ENCODE data around the gene KHDC3L.

The KHDC3L gene

GRCh38 chr6:73362358-73362757 is at the start of gene KHDC3L:
KHDC3L (plus strand) TSS chr6:73362658; CDS start chr6:73362730, 72 bp downstream.
- DNase-seq (ENCODE audit: low read depth in 2 of 2, low spot score in 1 of 2) = no peak

DNA sequence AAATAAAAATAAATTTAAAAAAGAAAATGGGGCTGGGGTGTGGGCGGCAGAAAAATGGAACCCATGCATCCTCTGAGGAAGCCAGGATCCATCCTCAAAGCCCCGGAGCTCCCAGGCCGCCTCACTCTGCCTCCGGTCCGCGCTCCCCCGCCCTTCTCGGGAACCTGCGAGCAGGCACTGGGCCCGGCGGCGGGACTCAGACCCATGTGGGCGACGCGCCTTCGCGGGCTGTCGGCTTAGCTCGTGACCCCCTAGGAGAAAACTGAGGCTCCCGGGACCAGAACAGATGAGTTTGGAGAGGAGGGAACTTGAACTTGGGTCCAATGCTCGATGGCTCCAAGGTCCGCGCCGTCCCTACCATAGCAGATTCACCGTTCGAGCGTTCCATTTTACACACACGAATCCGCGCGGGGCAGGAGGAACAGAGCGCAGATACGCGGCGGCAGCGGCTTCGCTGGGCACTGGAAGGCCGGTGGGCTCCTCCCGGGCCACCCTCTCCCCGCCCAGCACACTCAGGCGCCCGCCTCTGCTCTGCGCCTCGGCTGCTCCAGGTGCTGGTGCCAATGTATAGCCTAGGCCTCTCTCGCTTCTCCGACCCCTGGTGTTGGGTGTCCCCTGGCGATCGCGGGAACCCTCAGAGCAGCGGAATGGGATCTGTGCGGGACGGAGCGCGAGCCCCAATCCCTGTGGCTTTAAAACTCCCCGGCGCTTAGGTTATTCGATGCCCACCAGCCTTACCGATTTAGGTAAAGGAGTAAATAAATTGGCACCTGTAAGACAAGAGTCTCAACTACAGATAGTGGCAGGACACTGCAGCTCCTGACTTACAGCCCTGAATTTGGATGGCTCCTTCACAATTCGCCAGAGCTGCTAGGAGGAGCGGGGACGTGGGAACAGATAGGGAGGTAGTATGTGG is 47.6 kb upstream of the KHDC3L start:
- no peak for DNase-seq (ENCODE audit: low read depth in 2 of 2, low spot score in 1 of 2)

DNA sequence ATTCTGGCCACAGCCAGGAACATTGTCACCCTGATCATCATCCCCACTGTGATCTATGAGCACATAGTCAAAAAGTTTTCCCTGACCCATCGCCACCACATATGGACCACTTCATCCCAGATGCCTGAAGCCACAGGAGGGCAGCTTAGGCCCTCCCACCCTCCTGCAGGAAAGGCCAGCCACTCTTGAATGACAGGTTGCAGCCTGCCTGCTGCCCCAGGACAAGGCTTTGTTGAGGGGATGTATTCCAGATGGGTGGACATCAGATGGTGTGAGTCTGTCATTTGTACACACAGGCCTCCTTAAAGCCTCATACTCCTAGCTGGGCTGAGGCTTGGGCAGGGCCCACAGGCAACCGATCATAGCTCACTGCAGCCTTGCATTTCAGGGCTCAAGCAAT is 39.1 kb upstream of the KHDC3L start:
- no peak for DNase-seq (ENCODE audit: low read depth in 2 of 2, low spot score in 1 of 2)

DNA sequence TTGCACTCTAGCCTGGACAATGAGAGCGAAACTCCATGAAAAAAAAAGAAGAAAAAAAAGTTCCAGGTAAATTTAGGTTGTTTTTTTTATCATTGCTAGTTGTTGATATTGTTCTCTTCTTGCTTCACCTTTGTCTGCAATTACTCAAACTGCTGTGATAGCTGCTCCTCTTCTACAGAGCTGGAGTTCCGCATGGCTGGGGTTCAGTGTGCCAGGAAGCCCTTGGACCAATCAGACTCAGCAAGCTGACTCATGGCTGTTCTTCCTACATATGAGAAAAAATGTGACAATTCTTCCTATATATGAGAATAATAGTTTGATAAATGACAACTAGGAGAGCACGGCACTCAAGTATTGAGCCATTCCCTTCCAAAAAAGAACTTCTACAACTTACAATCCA is 36.8 kb upstream of the KHDC3L start:
- DNase-seq (ENCODE audit: low read depth in 2 of 2, low spot score in 1 of 2) = no peak

DNA sequence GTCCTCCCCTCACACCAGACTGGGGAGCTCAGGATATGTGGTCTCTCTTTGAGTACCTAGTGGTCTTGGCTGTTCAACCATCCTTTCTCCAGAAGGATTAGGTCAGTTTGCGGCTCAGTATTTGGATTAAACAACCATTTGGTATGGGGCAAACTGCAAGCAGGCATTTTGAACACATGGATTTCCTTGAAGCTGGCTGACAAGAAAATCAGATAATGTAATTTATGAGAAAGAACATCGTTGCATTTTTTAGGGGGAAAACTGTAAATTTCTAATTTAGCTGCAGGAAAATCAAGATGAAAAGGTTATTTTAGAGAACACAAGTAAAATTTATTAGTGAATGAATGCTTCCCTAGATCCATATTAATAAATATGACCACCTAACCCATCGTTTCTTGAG is 33.7 kb upstream of the KHDC3L start:
- DNase-seq (ENCODE audit: low read depth in 2 of 2, low spot score in 1 of 2) = no peak

DNA sequence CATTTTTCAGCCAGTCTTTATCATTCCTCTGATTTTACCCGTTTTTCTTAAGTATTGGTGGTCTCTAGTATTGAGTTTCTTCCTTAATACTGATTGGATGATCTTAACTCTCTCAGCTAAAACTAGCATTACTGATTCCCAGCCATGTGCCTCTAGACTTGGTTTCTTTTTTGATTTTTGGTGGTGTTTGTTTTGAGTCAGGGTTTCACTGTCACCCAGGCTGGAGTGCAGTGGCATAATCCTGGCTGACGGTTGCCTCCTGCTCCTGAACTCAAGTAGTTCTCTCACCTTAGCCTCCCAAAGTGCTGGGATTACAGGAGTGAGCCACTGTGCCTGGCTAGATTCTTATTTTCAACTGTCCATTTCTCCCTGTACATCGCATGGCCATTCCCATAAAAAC is 33.3 kb upstream of the KHDC3L start:
- DNase-seq (ENCODE audit: low read depth in 2 of 2, low spot score in 1 of 2) = no peak

DNA sequence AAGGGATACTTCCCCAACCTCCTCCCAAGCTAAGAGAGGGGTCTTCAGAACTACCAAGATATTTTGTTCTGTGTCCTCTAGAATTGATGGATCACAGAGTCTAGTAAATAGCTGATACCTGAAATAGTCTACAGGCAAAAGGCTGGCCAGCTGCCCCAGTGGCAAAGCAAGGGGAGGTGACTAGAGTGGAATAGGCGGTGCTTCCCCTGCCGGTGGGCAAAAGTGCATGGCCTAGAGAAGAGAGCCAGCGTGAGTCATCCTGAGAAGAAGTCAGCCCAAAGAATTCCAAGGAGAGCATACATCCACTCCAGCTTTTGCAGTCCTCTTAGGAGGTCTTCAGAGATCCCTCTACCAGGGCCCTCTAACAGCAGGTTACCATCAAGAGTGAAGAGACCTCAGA is 23.1 kb upstream of the KHDC3L start:
- DNase-seq (ENCODE audit: low read depth in 2 of 2, low spot score in 1 of 2) = no peak

DNA sequence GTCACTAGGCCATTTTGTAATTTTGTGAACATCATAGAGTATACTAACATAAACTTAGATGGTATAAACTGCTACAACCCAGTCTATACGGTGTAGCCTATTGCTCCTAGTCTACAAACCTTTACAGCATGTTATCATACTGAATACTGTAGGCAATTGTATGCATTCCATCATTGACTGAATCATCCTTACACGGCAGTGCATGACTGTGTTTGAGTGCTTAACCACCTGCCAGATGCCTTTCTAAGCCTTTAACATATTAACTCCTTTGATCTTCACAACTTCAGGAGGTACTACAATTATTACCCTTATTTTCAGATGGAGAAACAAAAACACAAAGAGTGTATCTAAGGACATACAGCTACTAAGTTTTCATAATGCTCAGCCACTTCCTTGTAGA is 22.4 kb upstream of the KHDC3L start:
- no peak for DNase-seq (ENCODE audit: low read depth in 2 of 2, low spot score in 1 of 2)

DNA sequence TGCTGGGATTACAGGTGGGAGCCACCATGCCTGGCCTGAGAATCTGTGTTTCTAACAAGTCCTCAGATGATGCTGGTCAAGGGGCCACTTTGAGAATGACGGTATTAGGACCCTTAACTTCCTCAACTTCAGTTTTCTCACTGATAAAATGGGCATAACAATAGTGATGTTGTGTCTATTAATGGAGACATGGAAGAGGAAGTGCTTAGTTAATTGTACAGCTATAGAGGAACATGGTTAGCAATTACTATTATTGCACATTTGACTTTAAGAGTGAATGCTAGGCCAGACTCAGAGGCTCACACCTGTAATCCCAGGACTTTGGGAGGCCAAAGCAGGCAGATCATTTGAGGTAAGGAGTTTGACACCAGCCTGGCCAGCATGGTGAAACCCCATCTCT is 21.1 kb upstream of the KHDC3L start:
- DNase-seq (ENCODE audit: low read depth in 2 of 2, low spot score in 1 of 2) = no peak

- no peak for DNase-seq (ENCODE audit: low read depth in 2 of 2, low spot score in 1 of 2)
These were observed 20.3 kb upstream of the KHDC3L start for GRCh38 chr6:73342174-73342573.

DNA sequence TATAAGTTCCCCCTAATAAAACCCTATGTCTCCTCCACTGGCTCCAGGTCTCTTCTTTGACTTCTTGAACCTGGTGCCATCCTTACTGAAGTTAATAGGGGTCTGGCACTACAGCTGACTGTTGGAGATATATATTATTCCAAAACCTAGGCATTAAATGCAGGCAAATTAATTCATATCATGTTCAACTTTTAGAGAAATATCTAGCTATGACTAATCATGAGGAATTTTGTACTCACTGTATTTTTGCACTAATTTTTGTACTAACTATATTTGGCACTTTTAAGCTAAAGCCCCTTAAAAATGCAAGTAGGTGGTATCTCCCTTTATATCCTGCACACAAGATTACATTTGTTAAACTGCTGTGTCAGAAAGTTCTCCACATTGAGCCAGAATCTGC is 19.3 kb upstream of the KHDC3L start:
- no peak for DNase-seq (ENCODE audit: low read depth in 2 of 2, low spot score in 1 of 2)

- DNase-seq (ENCODE audit: low read depth in 2 of 2, low spot score in 1 of 2) = no peak
These were observed 13.8 kb upstream of the KHDC3L start for GRCh38 chr6:73348550-73349204.

DNA sequence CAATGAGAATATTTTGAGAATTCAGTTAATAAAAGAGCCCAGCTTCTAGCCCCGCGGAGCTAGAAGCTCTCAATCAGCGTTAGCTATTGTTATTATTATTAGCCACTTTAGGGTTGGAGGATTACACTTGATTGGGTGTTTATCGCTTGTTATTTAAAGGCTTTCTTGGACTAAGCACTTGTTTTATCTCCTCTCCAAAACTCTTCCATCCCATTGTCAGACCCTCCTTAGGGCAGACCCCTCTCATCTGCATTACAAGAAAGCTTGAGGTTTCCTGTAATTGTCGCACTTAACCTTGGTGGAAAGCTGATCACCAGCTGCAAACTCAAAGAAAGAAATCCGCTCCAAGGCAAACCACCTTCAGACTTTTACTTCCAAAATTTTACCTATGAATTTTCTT is 13.1 kb upstream of the KHDC3L start:
- DNase-seq (ENCODE audit: low read depth in 2 of 2, low spot score in 1 of 2) = no peak

- DNase-seq (ENCODE audit: low read depth in 2 of 2, low spot score in 1 of 2) = no peak
These were observed 8.5 kb upstream of the KHDC3L start, which contains the start of gene DPPA5 for GRCh38 chr6:73353636-73354593. DPPA5 (minus strand) TSS chr6:73354276; CDS start chr6:73354225, 51 bp downstream.

- no peak for DNase-seq (ENCODE audit: low read depth in 2 of 2, low spot score in 1 of 2)
These were observed 545 bp downstream of the KHDC3L start for GRCh38 chr6:73362869-73363536.

GRCh38 chr6:73363537-73363875 is 1.0 kb downstream of the KHDC3L start:
- DNase-seq (ENCODE audit: low read depth in 2 of 2, low spot score in 1 of 2) = no peak

GRCh38 chr6:73364121-73364520 is 1.7 kb downstream of the KHDC3L start:
- no peak for DNase-seq (ENCODE audit: low read depth in 2 of 2, low spot score in 1 of 2)

GRCh38 chr6:73364549-73364948 is 2.1 kb downstream of the KHDC3L start:
- no peak for DNase-seq (ENCODE audit: low read depth in 2 of 2, low spot score in 1 of 2)

DNA sequence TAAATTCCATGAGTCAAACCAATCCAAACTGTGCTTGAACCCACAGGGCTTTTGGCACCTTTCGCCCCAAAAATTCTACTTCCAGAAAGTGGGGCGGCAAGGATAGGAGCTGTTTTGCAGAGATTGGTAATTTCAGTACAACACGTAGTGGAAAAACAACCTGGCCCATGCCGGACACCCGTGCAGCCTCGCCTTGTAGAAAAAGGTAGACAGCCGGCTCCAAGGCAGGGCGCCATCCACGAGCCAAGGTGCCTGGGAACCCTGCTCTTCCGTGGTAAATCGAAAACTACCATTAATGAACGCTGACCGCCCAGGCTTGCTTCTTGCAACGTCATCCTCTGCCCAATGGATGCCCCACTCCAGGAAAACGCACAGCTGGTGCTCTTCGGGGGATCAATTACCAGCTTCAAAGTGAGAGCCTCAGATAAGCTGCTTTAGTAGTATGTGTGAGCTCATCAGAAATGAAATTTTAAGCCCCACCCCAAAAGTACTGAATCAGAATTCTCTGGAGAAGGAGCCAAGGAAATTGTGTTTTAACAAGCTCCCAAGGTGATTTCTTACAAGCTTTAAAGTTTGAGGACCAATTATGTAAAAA is 5.4 kb downstream of the KHDC3L start:
- DNase-seq (ENCODE audit: low read depth in 2 of 2, low spot score in 1 of 2) = no peak

DNA sequence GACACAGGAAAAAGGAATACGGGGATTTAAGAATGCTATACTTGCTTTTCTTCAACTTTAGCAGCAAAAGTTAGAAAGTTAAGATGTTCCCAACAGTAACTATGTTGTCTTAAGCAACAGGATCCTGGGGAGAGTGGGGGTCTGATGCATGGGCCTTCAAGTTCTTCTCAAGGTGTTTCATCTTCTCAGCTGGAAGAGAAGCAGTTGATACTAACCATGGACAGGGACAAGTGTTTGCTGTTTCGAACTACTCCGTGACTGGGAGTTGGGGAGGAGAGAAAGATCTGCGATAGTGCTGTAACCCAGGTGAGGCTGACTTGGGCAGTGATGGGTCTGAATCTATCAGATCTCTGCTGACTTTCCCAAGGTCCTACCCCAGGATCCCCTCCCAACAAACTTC is 6.2 kb downstream of the KHDC3L start:
- DNase-seq (ENCODE audit: low read depth in 2 of 2, low spot score in 1 of 2) = no peak

DNA sequence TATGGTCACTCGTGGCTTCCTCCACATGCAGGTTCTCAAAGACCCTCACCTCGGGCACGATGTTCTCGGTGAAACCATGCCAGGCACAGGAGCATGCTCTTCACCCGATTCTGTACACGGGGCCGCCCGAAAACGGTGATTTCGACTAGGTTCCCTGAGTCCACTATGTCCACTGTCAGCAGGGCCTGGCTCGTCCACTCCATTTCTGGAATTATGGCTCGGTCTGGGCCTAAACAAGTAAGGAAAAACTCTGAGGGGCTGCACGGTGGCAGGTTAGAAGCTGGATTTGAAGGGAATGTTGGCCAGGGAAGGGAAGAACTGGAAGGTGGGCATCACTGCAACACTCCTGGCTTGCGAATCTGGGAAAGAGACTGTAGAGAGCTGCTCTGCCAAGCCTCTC is 6.7 kb downstream of the KHDC3L start:
- DNase-seq (ENCODE audit: low read depth in 2 of 2, low spot score in 1 of 2) = no peak

Measured in stimulated activated CD8-positive, alpha-beta memory T cell treated with anti-CD3 and anti-CD28 coated beads, Interleukin-4, amount 100 ng/mL, for 1 hour (primary cell).